Spinal cord (tissue), 10 donors: ENCODE results near the gene ARHGAP26. TPM values are rescaled to one million over a fixed set of nuclear protein-coding genes. Genes with fewer than 3 reads are reported as not detected.
A peak's percentile ranks its signal among the peaks of the same experiment; 100 is the strongest.

Experiments
- DNase-seq, 6 donors: peaks; one replicate each; pipeline versions ENCODE4 v3.0.0 to v3.0.0-alpha.2; 2013 to 2015; ENCODE audit warnings: low spot score in 6 of 6, low read depth in 4 of 6
- H3K27ac ChIP-seq: one replicate; pipeline ENCODE4 v1.5.1; 2013; ENCODE audit warnings: low read depth, low read length, control low read depth
- H3K27me3 ChIP-seq: one replicate; pipeline ENCODE4 v1.6.1; 2013; ENCODE audit warnings: low read length; ENCODE audit not compliant: control insufficient read depth, insufficient read depth
- H3K36me3 ChIP-seq: one replicate; pipeline ENCODE4 v1.6.1; 2013; ENCODE audit warnings: low read length; ENCODE audit not compliant: control insufficient read depth, insufficient read depth
- H3K4me1 ChIP-seq: one replicate; pipeline ENCODE4 v1.6.1; 2013; ENCODE audit warnings: low read length; ENCODE audit not compliant: control insufficient read depth, insufficient read depth
- H3K4me3 ChIP-seq: one replicate; pipeline ENCODE4 v1.5.1; 2013; ENCODE audit warnings: low read depth, low read length, control low read depth
- H3K9me3 ChIP-seq: one replicate; pipeline ENCODE4 v1.6.1; 2013; ENCODE audit warnings: low read length; ENCODE audit not compliant: control insufficient read depth, insufficient read depth
- WGBS: methylation state at CpG from one replicate; pipeline ENCODE4 v1.1.5; 2013; ENCODE audit warnings: missing lambda C conversion rate; ENCODE audit not compliant: insufficient coverage; 5-methylcytosine and 5-hydroxymethylcytosine counted together
- polyA plus RNA-seq, 2 donors: library from polyadenylated mRNA; unstranded; fragments of 120-200 nt; gene quantifications; one replicate each; pipeline ENCODE4 v1.2.1, GENCODE V29; 2013; ENCODE audit not compliant: insufficient read length in 2 of 2
- total RNA-seq, 2 donors: library from RNA; depleted of rRNA in 1 of 2; stranded (reverse); fragments of 120-200 nt in 1 of 2; fragments of >200 nt in 1 of 2; gene quantifications; one replicate each; pipeline versions ENCODE4 v1.2.3 to v1.2.4, GENCODE V29; 2013 to 2014
- donor health status: healthy.

The ARHGAP26 gene
- total and polyA plus RNA-seq, 4 donors, result 21.9 to 39.7 (median 22.4) TPM

DNA sequence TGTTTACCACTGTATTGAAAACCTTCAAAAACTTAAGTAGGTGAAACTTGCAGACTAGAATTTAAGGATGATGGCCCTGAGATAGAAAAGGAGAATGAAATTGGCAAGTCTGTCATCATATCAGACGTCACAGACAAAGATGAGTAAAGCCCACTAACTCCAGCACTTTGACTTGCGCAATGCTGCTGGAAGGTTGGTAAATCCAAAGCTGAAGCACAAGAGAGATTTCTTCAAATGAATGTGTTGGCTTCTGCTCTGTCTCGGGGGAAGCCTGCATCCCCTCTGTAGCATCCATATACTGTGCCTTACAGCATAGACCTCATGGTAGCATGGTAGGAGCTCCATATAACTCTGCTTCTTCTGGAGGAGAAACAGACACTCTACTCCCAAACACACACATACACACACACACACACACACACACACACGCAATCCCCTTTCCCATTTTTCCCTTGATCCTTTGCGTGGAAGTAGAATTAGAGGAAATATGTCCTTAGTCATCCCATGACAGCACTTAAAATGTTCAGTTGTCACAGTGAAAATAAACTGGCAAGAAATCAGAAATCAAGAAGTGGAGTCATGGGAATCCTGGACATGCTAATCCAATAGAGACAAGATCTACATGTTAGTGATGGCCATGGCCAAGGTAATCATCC, 391.8 kb downstream of the ARHGAP26 start:
- Histone ChIP-seq H3K9me3 (no peaks in the 10 kb centered on the region), H3K27ac (no peak overlapping the region), H3K36me3 (no peaks in the 10 kb centered on the region), H3K4me3 (no peak overlapping the region), H3K4me1 (no peaks in the 10 kb centered on the region), H3K27me3 (no peaks in the 10 kb centered on the region)
- DNase-seq, result peak in 1 of 6 donors; percentile 34
- WGBS, result 100% methylated on average over 2 of the region's 5 CpGs

DNA sequence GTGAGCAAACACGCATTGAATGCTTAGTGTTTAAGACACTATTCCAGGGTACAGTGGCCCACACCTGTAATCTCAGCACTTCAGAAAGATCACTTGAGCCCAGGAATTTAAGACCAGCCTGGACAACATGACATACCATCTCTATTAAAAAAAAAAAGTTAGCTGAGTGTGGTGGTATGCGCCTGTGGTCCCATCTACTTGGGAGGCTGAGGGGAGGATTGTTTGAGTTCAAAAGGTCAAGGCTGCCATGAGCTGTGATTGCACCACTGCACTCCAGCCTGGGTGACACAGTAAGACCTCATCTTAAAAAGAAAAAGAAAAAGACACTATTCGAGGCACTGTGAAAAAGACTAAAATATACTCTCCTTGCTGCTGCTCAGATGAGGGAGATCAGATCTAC, 392.6 kb downstream of the ARHGAP26 start:
- H3K27ac ChIP-seq, result no peak overlapping the region
- H3K36me3 ChIP-seq, result no peaks in the 10 kb centered on the region
- H3K4me3 ChIP-seq, result no peak overlapping the region
- no peaks in the 10 kb centered on the region for H3K27me3 ChIP-seq
- H3K4me1 ChIP-seq, result no peaks in the 10 kb centered on the region
- H3K9me3 ChIP-seq, result no peaks in the 10 kb centered on the region
- no CpG with 5 or more reads among the region's 3 CpGs for WGBS
- DNase-seq, result no peak

DNA sequence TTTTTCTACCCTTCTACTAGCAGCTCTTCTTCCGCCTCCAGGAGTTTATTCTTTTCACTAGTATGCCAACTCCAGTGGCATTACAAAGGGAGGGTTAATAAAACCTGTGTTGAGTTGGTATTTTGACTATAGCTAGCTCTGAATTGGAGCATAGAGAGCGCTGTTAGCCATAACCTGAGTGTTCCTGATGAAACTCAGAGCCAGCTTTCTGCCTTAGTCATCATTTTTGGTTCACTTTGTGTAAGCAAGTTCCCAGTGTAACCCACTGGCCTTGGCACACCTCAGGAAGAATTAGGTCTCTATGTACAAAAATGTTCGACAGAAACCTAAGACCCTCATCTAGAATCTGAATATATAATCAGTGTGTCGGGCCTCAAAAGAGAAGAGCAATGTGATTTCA, 394.4 kb downstream of the ARHGAP26 start:
- H3K27ac ChIP-seq, result no peak overlapping the region
- no peaks in the 10 kb centered on the region for H3K9me3 ChIP-seq
- DNase-seq, result no peak
- H3K4me1 ChIP-seq, result no peaks in the 10 kb centered on the region
- no peaks in the 10 kb centered on the region for H3K27me3 ChIP-seq
- H3K4me3 ChIP-seq, result no peak overlapping the region
- 92% methylated on average over 1 of the region's 4 CpGs for WGBS
- H3K36me3 ChIP-seq, result no peaks in the 10 kb centered on the region

DNA sequence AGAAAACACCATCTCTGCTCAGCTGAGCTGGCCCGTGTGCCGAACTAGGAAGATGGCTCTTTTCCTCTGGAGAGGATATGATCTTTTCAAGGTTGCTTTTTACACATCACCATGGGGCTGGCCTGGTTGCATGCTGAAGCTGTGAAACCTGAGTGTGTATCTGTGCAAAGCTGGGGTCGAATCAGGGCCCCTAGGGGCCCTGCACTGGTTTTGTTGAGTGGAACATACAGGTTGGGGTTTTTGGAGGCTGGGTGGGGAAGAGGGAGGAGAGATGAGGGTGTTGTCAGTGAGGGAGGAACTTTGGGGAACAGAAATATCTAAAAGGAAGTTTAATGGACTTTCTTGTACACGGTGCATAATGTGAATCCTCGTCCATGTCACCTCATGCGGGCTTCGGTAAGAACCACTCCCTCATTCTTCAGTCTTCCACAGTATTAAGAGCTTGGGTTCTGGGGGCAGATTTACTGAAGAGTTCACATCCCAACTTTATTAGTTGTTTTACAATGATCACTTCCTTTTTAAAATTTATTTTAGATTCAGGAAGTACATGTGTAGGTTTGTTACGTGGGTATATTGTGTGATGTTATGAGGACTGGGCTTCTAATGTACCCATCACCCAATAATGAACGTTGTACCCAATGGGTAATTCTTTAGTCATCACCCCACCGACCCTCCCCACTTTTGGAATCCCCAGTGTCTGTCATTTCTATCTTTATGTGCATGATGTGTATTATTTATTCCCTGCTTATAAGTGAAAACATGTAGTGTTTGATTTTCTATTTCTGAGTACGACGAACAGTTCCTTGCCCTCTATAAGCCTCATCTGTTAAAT, 395.1 kb downstream of the ARHGAP26 start:
- DNase-seq, result no peak
- Histone ChIP-seq H3K9me3 (no peaks in the 10 kb centered on the region), H3K4me1 (no peaks in the 10 kb centered on the region), H3K27me3 (no peaks in the 10 kb centered on the region), H3K36me3 (no peaks in the 10 kb centered on the region), H3K27ac (no peak overlapping the region), H3K4me3 (no peak overlapping the region)
- WGBS, result 96% methylated on average over 6 of the region's 12 CpGs

DNA sequence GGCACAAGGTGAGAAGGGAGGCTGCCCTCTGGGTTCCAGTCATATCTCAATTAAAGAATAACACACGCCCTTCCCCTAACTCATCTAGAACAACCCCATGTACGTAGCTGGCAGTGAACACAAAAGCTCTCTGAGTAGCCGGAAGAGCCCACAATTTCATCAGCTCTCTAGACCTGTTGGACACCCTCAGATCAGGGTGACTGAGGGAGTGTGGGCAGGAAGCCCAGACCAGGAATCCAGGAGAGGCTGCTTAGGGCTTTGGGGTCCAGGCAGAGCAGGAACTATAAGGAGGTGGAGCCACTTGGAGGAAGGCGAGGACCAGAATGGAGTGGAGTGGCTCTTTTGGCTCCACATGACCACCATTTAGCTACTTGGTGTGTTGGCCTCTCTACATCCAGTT, 395.9 kb downstream of the ARHGAP26 start:
- Histone ChIP-seq H3K4me1 (no peaks in the 10 kb centered on the region), H3K4me3 (no peak overlapping the region), H3K9me3 (no peaks in the 10 kb centered on the region), H3K27ac (no peak overlapping the region), H3K27me3 (no peaks in the 10 kb centered on the region), H3K36me3 (no peaks in the 10 kb centered on the region)
- WGBS, result 100% methylated on average over 4 of the region's 4 CpGs
- no peak for DNase-seq

DNA sequence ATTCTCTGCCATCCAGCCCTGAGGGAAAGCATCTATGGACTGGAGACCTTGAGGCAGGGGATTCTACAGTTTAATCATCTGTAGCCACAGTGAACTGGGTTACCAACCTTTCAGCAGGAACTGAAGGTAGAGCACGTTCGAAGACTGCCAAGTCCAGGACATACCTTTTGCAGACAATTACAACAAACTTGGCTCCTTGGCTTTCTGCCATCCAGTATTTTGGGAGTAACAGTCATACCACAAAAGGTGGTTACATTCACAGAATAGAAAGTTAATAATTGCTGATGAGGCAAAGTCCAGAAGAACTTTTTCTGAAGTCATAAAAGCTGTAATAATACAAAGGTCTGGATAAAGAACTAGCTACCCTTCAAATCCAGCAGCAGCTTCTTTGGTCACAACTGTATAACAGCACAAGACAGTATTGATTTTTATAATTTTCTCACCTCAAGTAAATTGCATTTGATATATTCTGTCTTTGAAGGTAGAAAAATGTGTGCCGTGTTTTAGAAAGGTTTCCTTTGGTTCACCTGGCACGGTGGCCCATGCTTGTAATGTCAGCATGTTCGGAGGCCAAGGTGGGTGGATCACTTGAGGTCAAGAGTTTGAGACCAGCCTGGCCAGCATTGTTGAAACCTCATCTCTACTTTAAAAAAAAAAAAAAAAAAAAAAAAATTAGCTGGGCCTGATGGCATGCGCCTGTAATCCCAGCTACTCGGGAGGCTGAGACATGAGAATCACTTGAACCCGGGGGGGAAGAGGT, 396.7 kb downstream of the ARHGAP26 start:
- H3K36me3 ChIP-seq, result no peaks in the 10 kb centered on the region
- no peak overlapping the region for H3K4me3 ChIP-seq
- no peaks in the 10 kb centered on the region for H3K9me3 ChIP-seq
- H3K27me3 ChIP-seq, result no peaks in the 10 kb centered on the region
- H3K4me1 ChIP-seq, result no peaks in the 10 kb centered on the region
- no peak overlapping the region for H3K27ac ChIP-seq
- 100% methylated on average over 3 of the region's 8 CpGs for WGBS
- no peak for DNase-seq

DNA sequence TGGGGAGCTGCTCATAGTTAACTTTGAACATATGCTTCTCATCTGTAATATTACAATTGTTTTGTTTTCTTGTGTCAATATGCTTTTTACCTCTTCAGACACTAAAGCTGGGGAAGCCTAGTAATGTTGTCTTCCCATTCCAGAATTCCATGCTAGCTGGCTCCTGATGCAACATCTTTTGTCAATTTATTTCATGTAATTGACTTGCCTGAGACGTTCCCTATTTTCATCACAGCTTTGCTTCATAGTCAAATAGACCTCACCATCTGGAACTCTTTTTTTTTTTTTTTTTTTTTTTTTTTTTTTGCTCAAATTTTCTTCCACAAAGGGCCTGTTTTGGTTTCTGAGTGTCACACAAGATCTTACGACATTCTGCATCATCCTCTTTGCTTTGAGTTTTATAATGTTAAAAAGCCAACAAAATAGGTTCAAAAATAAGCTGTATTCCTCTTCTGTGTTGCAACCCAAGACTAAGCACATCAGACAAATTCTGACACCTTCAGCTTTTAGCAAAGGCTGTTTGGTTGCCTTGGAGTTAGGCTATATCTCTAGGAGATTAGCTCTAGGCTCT, 398.1 kb downstream of the ARHGAP26 start:
- H3K4me1 ChIP-seq, result no peaks in the 10 kb centered on the region
- H3K27me3 ChIP-seq, result no peaks in the 10 kb centered on the region
- no peak overlapping the region for H3K4me3 ChIP-seq
- 88% methylated on average over 1 of the region's 2 CpGs for WGBS
- no peaks in the 10 kb centered on the region for H3K9me3 ChIP-seq
- no peak overlapping the region for H3K27ac ChIP-seq
- H3K36me3 ChIP-seq, result no peaks in the 10 kb centered on the region
- DNase-seq, result peak in 2 of 6 donors; percentile 28 to 41

DNA sequence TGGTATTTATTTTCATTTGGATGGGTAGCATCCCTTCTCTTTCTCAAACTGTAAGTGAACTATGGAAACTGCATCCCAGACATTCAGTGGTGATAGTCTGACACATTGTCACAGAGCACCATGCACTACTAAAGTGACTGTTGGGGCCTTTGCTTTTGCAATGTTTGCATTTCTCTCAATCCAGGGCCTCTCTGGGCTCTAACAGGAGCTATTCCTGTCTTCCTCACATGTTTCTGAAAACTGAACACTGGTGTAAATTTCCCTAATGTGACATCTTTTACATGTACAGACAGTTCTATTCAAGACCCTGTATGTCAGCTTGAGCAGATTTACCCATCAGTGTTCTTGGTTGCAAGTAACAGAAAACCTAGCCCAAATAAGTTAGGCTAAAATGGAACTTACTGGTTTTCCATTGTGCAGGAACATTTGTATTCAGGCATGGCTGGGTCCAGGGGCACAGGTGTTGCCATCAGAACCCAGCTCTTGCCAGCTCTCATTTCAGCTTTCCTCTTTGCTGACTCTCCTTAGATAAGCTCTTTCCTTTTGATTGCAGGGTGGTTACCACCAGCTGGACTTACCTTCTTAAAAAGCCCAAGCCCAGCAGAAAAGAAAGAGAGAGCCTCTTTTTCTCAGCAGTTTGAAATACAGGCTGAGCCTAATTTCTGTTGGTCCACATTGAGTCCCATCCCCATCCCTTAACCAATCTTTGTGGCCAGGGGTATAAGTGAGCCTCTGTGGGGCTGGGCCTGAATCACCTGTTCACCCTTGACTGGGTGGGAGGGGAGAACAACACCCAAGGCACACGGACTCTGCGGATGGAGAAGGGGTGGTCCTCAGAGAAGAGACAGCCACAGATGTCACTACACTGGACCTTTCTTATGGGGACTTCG, 399.0 kb downstream of the ARHGAP26 start:
- WGBS, result no CpG with 5 or more reads among the region's 3 CpGs
- no peak for DNase-seq
- H3K4me3 ChIP-seq, result no peak overlapping the region
- no peak overlapping the region for H3K27ac ChIP-seq
- no peaks in the 10 kb centered on the region for H3K9me3 ChIP-seq
- H3K36me3 ChIP-seq, result no peaks in the 10 kb centered on the region
- H3K27me3 ChIP-seq, result no peaks in the 10 kb centered on the region
- H3K4me1 ChIP-seq, result no peaks in the 10 kb centered on the region

DNA sequence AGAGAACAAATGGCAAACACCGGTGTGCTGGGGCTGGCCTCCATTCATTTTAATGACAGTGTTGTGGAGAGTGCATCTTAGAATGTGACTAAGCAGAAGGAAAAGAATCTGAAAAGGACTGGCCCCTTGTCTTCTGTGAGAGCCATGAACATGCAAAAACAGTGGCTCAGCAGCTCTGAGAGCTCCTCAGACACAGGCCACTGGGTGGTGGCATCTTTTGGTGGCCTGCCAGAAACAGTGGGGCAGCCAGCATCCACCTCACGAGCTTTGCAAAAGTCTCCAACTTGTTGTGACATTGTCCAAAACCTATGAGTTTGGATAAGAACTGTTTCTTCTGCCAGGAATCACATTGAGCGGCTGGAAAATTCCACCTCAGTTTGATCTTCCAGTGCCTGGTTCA, 399.9 kb downstream of the ARHGAP26 start:
- Histone ChIP-seq H3K9me3 (no peaks in the 10 kb centered on the region), H3K27me3 (no peaks in the 10 kb centered on the region), H3K4me3 (no peak overlapping the region), H3K27ac (no peak overlapping the region), H3K4me1 (no peaks in the 10 kb centered on the region), H3K36me3 (no peaks in the 10 kb centered on the region)
- WGBS, result 66% methylated on average over 3 of the region's 3 CpGs
- DNase-seq, result no peak
